GM18526 (cell line): ENCODE data around the gene ADAM17.

Source experiments
- POLR2A ChIP-seq: IDR thresholded peaks from 3 replicates; pipeline ENCODE4 v1.6.1; 2011; ENCODE audit not compliant: insufficient read length; ENCODE audit errors: extremely low read depth

ADAM17 gene

GRCh38 chr2:9463698-9464034, 92.0 kb downstream of the ADAM17 start:
- TF ChIP-seq POLR2A = no peak

DNA sequence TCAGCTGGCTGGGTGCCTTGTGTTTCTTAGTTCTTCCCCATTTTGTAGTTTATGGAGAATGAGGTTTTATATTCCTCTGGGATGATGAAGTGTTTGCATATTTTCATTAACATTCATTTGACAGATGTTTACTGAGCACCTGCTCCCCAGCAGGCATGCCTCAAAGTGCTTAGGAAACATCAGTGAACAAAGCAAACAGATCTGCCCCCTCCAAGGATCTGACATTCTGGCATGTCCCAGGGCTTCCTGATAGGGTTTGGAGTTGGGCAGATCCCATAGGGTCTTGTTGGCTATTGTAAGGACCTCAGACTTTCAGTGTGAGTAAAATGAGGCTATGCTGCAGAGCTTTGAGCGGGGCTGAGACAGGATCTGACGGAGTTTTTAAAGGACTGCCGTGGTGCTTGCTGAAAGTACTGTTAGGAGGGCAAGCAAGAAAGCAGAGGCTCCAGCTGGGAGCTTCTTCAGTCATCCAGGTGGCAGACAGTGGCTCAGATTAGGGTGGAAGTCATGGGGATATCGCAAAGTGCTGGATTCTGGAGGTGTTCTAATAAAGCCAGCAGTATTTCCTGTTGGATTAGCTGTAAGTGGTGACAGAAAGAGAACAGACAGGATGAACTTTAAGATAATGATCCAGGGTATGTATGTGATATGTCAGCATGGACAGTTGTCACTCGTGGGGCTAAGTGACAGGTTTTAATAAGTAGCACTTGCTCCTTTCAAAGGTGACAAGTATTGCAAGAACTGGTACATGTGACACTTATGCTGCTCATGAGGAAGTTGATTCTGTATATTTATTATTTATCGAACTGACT, 92.5 kb downstream of the ADAM17 start:
- TF ChIP-seq POLR2A = no peak

- TF ChIP-seq POLR2A = no peak
Measured at GRCh38 chr2:9462313-9462712, 93.3 kb downstream of the ADAM17 start.

- TF ChIP-seq POLR2A = no peak
Measured at GRCh38 chr2:9461079-9461478, 94.6 kb downstream of the ADAM17 start.

- TF ChIP-seq POLR2A = no peak
Measured at GRCh38 chr2:9460441-9461017, 95.1 kb downstream of the ADAM17 start.

- TF ChIP-seq POLR2A = no peak
Measured at GRCh38 chr2:9451231-9451630, 104.4 kb downstream of the ADAM17 start.

DNA sequence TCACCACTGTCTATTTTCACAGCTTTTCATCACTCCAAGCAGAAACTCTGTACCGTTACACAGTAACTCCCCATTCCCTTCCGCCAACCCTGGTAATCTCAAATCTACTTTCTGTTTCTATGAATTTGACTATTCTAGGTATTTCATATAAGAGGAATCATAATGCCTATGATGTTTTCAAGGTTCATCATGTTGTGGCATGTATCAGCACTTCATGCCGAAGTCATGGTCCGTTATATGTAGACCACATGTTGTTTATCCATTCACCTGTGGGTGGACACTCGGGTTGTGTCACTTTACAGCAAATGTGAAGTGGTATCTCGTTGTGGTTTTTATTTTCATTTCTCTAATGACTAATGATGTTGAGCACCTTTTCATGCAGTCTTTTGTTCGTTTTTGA, 110.5 kb downstream of the ADAM17 start:
- TF ChIP-seq POLR2A = no peak

DNA sequence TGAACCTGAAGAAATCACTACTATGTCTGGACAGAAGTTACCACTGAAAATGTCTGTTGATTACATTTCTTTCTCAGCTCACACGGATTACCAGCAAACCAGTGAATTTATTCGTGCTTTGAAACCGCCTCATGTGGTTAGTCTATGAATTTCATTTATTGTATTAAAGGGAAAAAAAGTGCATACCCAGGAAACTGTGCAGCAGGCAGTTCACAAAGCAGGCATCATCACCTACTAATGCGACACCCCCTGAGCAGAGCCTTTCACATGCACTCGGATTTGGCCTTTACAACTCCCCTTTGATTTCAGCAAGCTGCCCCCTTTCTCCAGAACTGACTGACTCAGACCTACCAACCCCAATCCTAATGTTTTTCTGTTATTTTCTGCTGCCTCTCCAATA, 112.1 kb downstream of the ADAM17 start:
- TF ChIP-seq POLR2A = no peak

DNA sequence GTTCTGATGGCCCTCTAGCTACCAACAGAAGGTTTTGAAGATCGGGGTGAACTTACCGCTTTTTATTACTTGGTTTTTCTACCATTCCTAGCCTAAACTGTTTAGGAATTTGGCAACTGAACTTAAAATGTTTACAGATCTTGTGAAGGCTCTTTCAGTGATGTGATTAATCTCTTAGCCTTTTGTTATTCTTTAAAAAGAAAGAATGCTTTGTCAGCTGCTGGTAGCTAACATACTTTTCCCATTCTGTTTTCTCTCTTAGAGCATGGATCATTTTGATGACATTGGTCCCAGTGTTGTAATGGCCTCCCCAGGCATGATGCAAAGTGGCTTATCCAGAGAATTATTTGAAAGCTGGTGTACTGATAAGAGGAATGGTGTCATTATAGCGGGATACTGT, 114.1 kb downstream of the ADAM17 start:
- no peak for TF ChIP-seq POLR2A

DNA sequence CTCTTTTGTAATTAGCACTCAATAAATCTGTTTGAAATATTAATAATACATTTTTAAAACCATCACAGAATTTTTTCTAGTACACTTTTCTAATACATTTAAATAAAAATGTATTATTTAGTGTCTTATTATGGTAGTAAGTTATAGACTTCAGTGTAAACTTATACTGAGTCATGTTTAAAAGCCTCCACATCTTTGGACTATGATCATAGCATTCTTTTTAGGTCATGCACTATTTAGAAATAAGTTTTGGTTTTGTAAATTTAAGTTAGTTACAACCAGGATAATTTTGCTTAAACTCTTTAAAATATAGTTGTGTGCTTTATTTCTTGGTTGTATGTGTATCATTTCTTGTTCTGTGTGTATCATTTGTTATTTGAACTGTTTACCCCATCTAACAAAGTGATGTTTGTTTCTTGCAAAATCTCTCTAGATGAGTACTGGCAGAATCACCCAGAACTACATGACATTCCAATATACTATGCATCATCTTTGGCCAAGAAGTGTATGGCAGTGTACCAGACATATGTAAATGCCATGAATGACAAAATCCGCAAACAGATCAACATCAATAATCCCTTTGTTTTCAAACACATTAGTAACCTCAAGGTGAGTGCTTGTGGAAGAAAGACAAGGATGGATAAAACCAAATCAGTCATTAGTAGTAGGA, 115.4 kb downstream of the ADAM17 start:
- TF ChIP-seq POLR2A = no peak

- TF ChIP-seq POLR2A = no peak
Measured at GRCh38 chr2:9439536-9439935, 116.1 kb downstream of the ADAM17 start.
